Measurements from ENCODE around the gene WDPCP. TPM values are rescaled to one million over a fixed set of nuclear protein-coding genes. Genes with fewer than 3 reads are reported as not detected.

Gene WDPCP
- total and polyA plus RNA-seq, 2 of the 13 experiments (the other 11 are each of a cell fraction or from before 2014, with no cell fraction given), result 2.9 to 5.2 TPM

- ATAC-seq (no peak), FAIRE-seq (no peak), DNase-seq (ENCODE audit: low spot score) (no peak)
- Histone ChIP-seq H3K27ac (ENCODE audit: extremely low read length, insufficient read depth, low read length) (no peak overlapping the region), H3K4me1 (ENCODE audit: insufficient read depth, low read length) (0 out of 2 replicates have a peak, but pooled peaks cover 6% of the 10 kb centered on the region), H3K4me2 (ENCODE audit: low read depth, low read length) (no peak overlapping the region), H4K20me1 (ENCODE audit: insufficient read depth, low read length) (no peaks in the 10 kb centered on the region), H3K36me3 (replicated peaks in 1 of 2; ENCODE audit: control insufficient read depth in 1 of 2, insufficient read depth in 2 of 2, low read length in 2 of 2) (no peaks in the 10 kb centered on the region), H3K27me3 (ENCODE audit: control insufficient read depth in 1 of 2, insufficient read depth in 2 of 2, low read length in 2 of 2) (no peaks in the 10 kb centered on the region), H3K4me3 (replicated peaks in 1 of 3; ENCODE audit: insufficient read depth in 1 of 3, low read depth in 2 of 3, low read length in 3 of 3) (no peak overlapping the region), H3K79me2 (ENCODE audit: insufficient read depth, low read length) (no peaks in the 10 kb centered on the region), H2AFZ (ENCODE audit: low read length) (no peak overlapping the region), H3K9ac (ENCODE audit: insufficient read depth, low read depth, low read length) (no peak overlapping the region), H3K9me3 (ENCODE audit: low read length) (no peaks in the 10 kb centered on the region)
- POLR2A ChIA-PET, result no interaction called here
- intact Hi-C loops (cut with micrococcal nuclease; ENCODE audit: unreplicated experiment), result no loop called here
- TF ChIP-seq MAFF (IDR thresholded peaks at IDR 0.05; ENCODE audit: low read depth, low read length) (peak; percentile 41; the same call in 1 of the 2 replicates), MAFK (conservative IDR thresholded peaks at IDR 0.05 in 1 of 2, IDR thresholded peaks at IDR 0.05 in 1 of 2; ENCODE audit: low read length in 2 of 2) (peak; percentile 43 to 78; a peak in 3 of 4 replicates), NFKB2 (CRISPR knock-in tag; IDR thresholded peaks at IDR 0.05; ENCODE audit: borderline replicate concordance) (no peak)
- CTCF ChIA-PET (ENCODE audit: low intra/inter-chr PET ratio, low total read pairs), result no interaction called here
- WGBS (ENCODE audit: low lambda C conversion rate), result 90% methylated on average over 2 of the region's 2 CpGs
- in situ Hi-C loops (cut with HindIII; ENCODE audit: extremely low pct_ligation_motif_present, low pct_unique_long_range_greater_than_20kb), result no loop called here
- no TSS peak for BruUV-seq (replicated peaks)
Observed at GRCh38 chr2:63374341-63374740, 213.9 kb downstream of the WDPCP start.

GRCh38 chr2:63372549-63372948 is 215.7 kb downstream of the WDPCP start:
- BruUV-seq (replicated peaks), result no TSS peak
- Histone ChIP-seq H2AFZ (ENCODE audit: low read length) (no peak overlapping the region), H3K9ac (ENCODE audit: insufficient read depth, low read depth, low read length) (no peak overlapping the region), H3K79me2 (ENCODE audit: insufficient read depth, low read length) (no peaks in the 10 kb centered on the region), H3K36me3 (replicated peaks in 1 of 2; ENCODE audit: control insufficient read depth in 1 of 2, insufficient read depth in 2 of 2, low read length in 2 of 2) (no peaks in the 10 kb centered on the region), H3K4me2 (ENCODE audit: low read depth, low read length) (no peak overlapping the region), H3K4me3 (replicated peaks in 1 of 3; ENCODE audit: insufficient read depth in 1 of 3, low read depth in 2 of 3, low read length in 3 of 3) (no peak overlapping the region), H3K27me3 (ENCODE audit: control insufficient read depth in 1 of 2, insufficient read depth in 2 of 2, low read length in 2 of 2) (no peaks in the 10 kb centered on the region), H3K9me3 (ENCODE audit: low read length) (no peaks in the 10 kb centered on the region), H3K27ac (ENCODE audit: extremely low read length, insufficient read depth, low read length) (no peak overlapping the region), H4K20me1 (ENCODE audit: insufficient read depth, low read length) (no peaks in the 10 kb centered on the region), H3K4me1 (ENCODE audit: insufficient read depth, low read length) (0 out of 2 replicates have a peak, but pooled peaks cover 6% of the 10 kb centered on the region)
- DNase-seq (ENCODE audit: low spot score), result no peak
- 55% methylated on average over 3 of the region's 3 CpGs for WGBS (ENCODE audit: low lambda C conversion rate)
- ChIA-PET CTCF (ENCODE audit: low intra/inter-chr PET ratio, low total read pairs) (no interaction called here), POLR2A (no interaction called here)
- in situ Hi-C loops (cut with HindIII; ENCODE audit: extremely low pct_ligation_motif_present, low pct_unique_long_range_greater_than_20kb), result no loop called here
- no peak for ATAC-seq
- intact Hi-C loops (cut with micrococcal nuclease; ENCODE audit: unreplicated experiment), result no loop called here
- FAIRE-seq, result no peak
- TF ChIP-seq ZNF503 (CRISPR knock-in tag; IDR thresholded peaks at IDR 0.05), result 0 out of 2 replicates have a peak, but pooled peaks have one; percentile 36
- peak; percentile 93 for TF ChIP-seq KAT2B (IDR thresholded peaks at IDR 0.05; ENCODE audit: borderline replicate concordance, low read depth, low read length)
- 0 out of 2 replicates have a peak, but pooled peaks have one; percentile 31 for TF ChIP-seq ARID3A (IDR thresholded peaks at IDR 0.05; ENCODE audit: low read depth, low read length)
- TF ChIP-seq GFI1 (CRISPR knock-in tag; IDR thresholded peaks at IDR 0.05; ENCODE audit: borderline replicate concordance), result peak; percentile 21; the same call in 1 of the 2 replicates
- TF ChIP-seq PRMT3 (CRISPR knock-in tag; IDR thresholded peaks at IDR 0.05; ENCODE audit: borderline replicate concordance, low read depth), result no peak
- peak; percentile 26; the same call in 1 of the 2 replicates for TF ChIP-seq FOXJ3 (CRISPR knock-in tag; IDR thresholded peaks at IDR 0.05; ENCODE audit: borderline replicate concordance)
- no peak for TF ChIP-seq RBFOX2 (IDR thresholded peaks at IDR 0.05; ENCODE audit: low read depth, low read length)
- no peak for TF ChIP-seq CREB1 (IDR thresholded peaks at IDR 0.05)
- peak; percentile 34; the same call in 1 of the 2 replicates for TF ChIP-seq CREB1 (CRISPR knock-in tag; IDR thresholded peaks at IDR 0.05)
- TF ChIP-seq ZNF891 (CRISPR knock-in tag; IDR thresholded peaks at IDR 0.05), result no peak
- no peak for TF ChIP-seq ZNF746 (CRISPR knock-in tag; IDR thresholded peaks at IDR 0.05)
- peak; percentile 55; the same call in 1 of the 2 replicates for TF ChIP-seq HHEX (CRISPR knock-in tag; IDR thresholded peaks at IDR 0.05)
- no peak for TF ChIP-seq TOE1 (CRISPR knock-in tag; IDR thresholded peaks at IDR 0.05)
- TF ChIP-seq ISL2 (CRISPR knock-in tag; IDR thresholded peaks at IDR 0.05), result peak; percentile 68; the same call in 1 of the 2 replicates
- peak; percentile 73 for TF ChIP-seq ONECUT2 (CRISPR knock-in tag; IDR thresholded peaks at IDR 0.05)

Measured in HepG2 (cell line).